ENCODE data around the gene GDF10. TPM values are rescaled to one million over a fixed set of nuclear protein-coding genes. Genes with fewer than 3 reads are reported as not detected.

The GDF10 gene
- total RNA-seq, 1 experiment from 2014 or later, result not detected

Other genes starting within 250 kb of the GDF10 start
- not detected in 2 replicates for gene GDF2, start 22.3 kb downstream of the GDF10 start, total RNA-seq (2014; rRNA removed; shearing (Covaris generic))
- gene RBP3, start 48.2 kb downstream of the GDF10 start, total RNA-seq (2014; rRNA removed; shearing (Covaris generic)), result not detected in 2 replicates
- gene ZNF488, start 84.1 kb downstream of the GDF10 start, total RNA-seq (2014; rRNA removed; shearing (Covaris generic)), result 2.6 and 2.7 TPM in 2 replicates
- gene ANXA8, start 183.9 kb downstream of the GDF10 start, total RNA-seq (2014; rRNA removed; shearing (Covaris generic)), result not detected in 2 replicates
- 0.63 TPM in 1 of 2 replicates, not detected in the other for gene FAM25G, start 191.5 kb downstream of the GDF10 start, total RNA-seq (2014; rRNA removed; shearing (Covaris generic))
- gene AGAP9, start 223.4 kb downstream of the GDF10 start, total RNA-seq (2014; rRNA removed; shearing (Covaris generic)), result 2.3 and 2.4 TPM in 2 replicates

All from SJCRH30 (cell line).